GM18502 (cell line): Measurements from ENCODE around the gene SNRPB.
"Not testable (repeated sequence)": the region's sequence is repeated elsewhere in the genome, so short reads cannot be mapped to it uniquely, and the experiment has no call there.

ENCODE experiments used
- ATAC-seq: cut with Tn5 transposase; IDR thresholded peaks from one replicate; pipeline ENCODE4 v1.9.1; 2021; ENCODE audit warnings: mild to moderate bottlenecking; ENCODE audit not compliant: unreplicated experiment, poor library complexity

The SNRPB gene

DNA sequence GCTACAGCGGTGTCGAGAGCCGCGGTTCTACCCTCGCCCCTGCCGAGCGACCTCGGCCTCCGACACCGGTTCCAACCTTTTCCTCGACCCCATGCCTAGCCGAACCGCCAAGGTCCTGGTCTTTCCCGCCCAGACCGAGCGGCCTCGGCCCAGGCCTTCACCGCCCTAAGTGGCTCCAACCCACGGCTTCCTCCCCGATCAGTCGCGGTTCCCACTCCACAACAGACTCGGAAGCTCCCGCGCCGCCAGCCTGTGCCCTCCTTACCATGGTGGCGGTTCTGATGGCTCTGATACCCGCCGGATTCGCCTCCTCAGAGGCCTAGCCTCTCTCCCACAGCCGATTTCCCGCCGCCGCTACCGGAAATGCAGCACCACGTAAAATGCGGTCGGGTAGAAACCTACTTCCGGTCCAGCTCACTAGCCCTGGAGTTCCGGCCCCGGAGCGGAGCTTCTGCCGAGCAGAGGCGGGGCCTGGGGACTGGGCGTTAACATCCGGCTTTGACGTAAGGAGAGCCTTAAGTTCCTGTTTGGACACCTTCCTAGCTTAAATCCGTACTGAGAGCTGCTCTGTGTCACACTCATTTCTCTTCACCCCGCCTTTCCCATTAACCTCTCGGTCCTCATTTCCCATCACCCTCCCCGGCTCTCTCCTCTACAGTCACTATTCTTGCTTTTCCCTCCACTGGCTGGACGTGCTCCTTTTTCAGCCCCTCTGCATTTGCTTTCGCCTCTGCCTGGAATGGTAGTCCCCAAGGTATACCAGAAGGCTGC lies at the start of gene SNRPB:
TSS of gene SNRPB (minus strand) at position 367 of the 771 bp plus-strand sequence. CDS start at position 268, 99 bp downstream.
- ATAC-seq = peak; percentile 96

DNA sequence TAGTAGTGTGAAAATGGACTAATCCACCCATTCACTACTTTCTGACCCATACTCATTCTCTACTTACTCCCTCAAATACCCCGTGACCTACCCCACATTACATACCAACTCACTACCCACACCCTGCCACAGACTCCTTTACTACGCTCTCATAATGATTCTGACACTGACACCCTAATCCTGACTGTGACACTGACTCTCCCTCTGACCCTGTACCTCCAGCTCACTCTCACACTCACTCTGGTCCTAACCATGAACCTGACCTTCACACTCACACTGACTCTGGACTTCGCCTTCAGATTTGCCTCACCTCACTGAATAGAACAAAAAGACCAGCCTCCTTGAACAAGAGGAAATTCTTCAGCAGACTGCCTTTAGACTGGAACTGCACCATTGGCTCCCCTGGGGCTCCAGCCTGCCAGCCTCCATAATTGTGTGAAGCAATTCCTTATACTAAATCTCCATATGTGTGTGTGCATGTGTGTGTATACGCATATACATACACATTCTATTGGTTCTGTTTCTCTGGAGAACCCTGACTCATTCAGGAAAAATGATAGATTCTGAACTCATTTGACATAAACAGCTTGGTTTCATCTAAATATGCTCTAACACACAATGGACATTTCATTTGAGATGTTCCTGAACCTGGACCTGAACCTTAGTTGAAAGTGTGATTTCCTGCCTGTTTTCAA lies 48.7 kb upstream of the SNRPB start:
- ATAC-seq = no peak

DNA sequence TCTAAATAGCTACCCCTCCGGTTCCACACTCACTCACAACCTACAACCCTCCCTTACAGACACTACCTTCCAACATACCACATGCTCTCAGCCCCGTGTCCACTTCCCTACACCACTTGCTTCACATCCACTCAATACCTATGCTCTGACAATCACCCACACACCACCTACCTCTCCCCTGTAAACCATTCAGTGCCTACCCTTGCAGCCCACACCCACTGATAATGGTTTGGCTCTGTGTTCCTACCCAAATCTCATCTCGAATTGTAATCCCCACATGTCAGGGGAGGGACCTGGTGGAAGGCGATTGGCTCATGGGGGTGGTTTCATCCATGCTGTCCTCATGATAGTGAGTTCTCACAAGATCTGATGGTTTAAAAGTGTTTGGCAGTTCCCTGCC lies 48.0 kb upstream of the SNRPB start:
- ATAC-seq = no peak

DNA sequence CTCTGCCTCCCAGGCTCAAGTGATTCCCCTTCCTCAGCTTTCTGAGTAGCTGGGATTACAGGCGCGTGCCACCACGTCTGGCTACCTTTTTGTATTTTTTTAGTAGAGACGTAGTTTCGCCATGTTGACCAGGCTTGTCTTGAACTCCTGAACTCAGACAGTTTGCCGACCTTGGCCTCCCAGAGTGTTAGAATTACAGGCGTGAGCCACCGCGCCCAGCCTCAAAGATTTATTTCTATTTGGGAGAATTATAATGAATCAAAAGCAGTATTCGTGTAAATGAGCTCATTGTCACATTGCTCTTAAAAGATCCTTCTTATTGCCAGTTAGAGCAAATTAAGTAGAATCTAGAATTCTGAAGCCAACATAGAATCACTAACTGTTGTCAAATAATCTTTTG lies 47.5 kb upstream of the SNRPB start:
- ATAC-seq = no peak

DNA sequence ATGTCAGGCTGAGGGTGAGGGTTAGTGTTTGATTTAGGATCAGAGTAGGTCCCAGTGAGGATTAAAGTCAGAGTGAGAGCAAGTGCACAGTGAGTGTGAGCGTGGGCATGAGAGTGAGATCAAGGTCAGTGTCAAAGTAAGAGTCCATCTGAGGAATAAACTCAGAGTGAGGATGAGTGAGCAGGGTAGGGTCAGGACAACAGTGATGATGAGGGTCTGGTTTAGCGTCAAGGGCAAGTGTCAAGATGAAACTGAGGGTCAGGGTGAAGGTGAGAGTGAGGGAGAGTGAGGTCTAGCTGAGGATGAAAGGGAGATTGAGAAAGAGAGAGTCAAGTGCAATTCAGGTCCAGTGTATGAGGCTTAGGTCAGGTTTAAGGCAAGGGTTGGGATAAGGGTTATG lies 45.8 kb upstream of the SNRPB start:
- ATAC-seq = no peak

DNA sequence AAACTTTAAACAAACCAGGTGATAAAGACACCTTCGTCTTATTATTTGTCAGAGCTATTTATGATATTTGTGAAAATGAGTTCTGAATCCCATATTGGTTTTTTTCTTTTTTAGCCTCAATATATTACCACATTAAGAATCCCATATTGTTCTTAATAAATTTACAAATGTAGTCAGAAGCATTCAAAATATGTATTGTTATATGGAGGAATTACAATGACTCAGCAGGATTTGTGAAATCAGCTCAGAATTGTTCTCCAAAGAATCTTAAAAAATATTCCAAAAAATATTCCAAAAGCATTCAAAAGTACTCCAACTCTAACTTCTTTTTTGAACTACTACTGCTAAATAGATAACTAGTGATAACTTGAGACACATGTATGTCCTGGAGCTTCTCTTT lies 44.6 kb upstream of the SNRPB start:
- ATAC-seq = no peak

DNA sequence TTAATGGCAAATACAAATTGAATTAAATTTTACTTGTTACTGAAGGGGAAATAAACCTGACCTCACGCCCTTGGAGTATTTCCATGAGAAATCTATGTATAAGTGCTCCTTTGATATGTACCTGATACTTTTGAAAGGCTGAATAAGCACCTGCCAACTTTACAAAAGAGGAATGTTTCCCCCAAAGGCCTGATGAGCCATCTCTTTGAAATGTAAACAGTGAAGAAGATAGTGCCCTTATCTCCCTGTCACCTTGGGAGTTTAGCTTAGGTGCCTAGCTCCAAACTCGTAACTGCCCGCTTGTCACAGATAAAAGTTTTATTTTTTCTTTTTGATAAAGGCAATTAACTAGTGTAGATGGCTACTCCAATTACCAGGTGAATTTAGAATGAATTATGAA lies 39.2 kb upstream of the SNRPB start:
- no peak for ATAC-seq

DNA sequence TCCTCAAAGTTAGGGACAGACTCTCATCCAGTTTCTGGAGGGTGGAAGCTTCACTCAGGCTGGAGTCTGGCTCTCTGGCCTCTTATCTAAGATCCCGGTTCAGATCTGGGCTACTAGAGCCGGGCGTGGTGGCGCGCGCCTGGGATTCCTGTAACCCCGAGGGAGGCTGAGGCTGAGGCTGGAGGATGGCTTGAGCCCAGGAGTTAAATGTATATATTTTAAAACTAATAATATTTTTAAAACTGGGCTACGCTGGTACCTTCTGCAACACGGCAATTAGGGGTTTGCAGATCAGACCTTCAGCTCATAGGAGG lies 38.8 kb upstream of the SNRPB start:
- no peak for ATAC-seq

DNA sequence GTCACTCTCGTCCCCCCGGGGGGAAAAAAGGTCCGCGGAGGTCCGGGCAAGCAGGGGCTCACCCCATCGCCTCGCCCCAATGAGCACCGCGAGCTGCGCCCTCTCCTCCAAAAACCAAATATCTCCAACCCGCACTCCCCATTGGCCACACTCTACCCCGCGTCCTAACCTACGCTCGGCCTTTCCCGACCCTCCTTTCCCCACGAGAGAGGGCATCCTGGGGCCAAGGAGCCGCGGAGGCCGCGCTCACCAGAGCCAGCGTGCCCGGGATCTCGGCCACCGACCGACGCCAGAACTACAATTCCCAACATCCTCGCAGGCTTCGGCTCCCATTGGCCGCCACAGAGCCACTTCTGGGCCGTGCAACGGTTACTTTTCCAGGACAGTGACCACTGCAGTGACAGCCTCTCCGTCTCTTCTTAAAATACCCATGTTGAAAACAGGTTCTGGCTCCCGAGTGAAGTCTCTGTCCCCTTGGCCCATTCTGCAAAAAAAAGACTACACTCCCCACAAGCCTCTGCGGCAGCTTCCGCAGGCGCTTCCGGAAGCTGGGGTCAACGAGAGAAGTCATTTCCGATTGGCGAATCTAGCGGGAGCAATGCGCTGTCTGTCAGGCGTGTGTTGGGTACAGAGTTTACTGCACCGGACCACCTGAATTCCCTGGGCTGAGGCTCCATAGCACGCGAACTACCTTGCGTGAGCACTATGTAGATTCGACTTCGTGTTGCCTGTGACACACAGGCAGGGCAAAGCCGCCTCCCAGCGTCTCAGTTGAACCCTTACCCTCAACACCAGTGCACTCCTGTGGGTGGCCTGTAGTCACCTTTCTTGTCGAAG lies 38.3 kb upstream of the SNRPB start, which contains the start of gene ZNF343:
TSS of gene ZNF343 (minus strand) at position 285 of the 837 bp plus-strand sequence. CDS start 15,020 bp downstream, outside the sequence.
- ATAC-seq = peak; percentile 95

DNA sequence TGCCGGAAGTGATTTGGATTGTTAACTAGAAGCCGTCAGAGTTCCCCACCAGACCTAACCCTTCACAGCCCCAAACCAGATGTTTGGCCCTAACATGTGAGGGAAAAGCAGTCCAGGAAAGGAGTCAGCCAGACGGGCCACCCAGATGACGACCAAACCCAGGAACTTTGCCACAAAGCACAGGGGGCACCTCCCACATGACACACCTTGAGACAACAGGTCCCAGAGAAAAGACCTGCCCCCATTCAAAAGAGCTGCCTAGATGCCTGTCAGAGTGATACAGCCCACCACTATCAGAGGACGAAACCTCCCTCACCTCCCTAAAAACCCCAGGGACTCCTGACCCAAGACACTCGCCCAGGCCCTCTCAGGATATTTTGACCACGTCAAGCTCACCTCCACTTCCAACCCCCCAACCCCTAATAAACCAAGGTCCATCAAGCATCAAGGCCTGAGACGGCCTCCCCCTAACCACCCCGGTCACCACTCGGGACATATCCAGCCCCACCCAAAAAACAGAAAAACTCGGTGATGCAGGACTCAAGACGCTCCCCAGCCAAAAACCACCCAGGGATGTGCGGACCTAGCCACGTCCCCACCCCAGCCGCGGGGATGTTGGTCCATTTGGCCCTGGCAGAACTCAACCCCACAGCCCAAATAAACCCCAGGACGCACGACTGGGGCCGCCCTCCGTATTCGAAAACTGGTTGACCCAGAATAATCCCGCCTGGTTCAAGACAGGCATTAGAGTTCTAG lies 37.5 kb upstream of the SNRPB start:
- peak; percentile 11 for ATAC-seq

DNA sequence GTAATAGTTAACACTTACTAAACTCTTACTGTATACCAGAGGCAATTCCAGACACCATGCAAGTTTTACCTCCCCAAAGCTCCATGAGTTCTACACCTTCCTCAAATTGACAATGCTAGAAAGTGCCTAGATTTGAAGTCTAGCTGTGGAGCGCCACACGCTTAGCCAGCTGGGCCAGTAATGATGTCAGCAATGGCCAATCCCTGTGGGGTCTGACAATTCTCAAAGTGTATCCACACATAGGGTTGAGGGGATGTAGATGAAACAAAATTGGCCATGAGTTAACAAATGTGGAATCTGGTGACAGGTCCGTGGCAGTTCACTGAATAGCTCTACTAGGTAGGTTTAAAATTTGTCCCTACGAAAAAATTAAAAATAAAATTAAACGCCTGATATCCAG lies 36.9 kb upstream of the SNRPB start:
- no peak for ATAC-seq

DNA sequence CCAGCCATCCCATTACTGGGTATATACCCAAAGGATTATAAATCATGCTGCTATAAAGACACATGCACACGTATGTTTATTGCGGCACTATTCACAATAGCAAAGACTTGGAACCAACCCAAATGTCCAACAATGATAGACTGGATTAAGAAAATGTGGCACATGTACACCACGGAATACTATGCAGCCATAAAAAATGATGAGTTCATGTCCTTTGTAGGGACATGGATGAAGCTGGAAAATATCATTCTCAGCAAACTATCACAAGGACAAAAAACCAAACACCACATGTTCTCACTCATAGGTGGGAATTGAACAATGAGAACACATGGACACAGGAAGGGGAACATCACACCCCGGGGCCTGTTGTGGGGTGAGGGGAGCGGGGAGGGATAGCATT lies 35.8 kb upstream of the SNRPB start:
- not testable (repeated sequence) for ATAC-seq

DNA sequence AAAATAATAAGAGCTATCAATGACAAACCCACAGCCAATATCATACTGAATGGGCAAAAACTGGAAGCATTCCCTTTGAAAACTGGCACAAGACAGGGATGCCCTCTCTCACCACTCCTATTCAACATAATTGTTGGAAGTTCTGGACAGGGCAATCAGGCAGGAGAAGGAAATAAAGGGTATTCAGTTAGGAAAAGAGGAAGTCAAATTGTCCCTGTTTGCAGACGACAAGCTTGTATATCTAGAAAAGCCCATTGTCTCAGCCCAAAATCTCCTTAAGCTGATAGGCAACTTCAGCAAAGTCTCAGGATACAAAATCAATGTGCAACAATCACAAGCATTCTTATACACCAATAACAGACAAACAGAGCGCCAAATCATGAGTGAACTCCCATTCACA lies 34.2 kb upstream of the SNRPB start:
- ATAC-seq = not testable (repeated sequence)

DNA sequence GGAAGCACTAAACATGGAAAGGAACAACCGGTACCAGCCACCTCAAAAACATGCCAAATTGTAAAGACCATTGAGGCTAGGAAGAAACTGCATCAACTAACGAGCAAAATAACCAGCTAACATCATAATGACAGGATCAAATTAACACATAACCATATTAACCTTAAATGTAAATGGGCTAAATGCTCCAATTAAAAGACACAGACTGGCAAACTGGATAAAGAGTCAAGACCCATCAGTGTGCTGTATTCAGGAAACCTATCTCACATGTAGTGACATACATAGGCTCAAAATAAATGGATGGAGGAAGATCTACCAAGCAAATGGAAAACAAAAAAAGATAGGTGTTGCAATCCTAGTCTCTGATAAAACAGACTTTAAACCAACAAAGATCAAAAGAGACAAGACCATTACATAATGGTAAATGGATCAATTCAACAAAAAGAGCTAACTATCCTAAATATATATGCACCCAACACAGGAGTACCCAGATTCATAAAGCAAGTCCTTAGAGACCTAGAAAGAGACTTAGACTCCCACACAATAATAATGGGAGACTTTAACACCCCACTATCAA lies 32.3 kb upstream of the SNRPB start:
- ATAC-seq = not testable (repeated sequence)

DNA sequence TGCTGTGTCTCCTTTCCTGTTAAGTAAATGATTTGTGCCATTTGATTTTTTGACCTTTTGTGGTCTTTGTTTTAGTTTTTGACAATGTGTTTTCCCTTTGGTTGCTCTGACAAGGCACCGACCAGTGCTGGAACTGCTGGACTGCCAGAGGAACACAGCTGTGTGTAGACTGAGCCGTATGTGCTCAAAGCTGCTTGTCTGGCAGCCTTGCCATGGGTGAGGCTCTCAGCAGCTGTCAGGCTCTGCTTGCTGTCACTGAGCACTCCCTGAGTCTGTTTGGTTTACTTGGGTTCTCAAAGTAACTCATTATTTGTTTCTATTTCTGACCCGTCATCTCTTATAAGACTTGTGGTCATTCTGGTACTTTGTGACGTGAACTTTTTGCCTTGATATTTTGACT lies 15.1 kb upstream of the SNRPB start:
- no peak for ATAC-seq

DNA sequence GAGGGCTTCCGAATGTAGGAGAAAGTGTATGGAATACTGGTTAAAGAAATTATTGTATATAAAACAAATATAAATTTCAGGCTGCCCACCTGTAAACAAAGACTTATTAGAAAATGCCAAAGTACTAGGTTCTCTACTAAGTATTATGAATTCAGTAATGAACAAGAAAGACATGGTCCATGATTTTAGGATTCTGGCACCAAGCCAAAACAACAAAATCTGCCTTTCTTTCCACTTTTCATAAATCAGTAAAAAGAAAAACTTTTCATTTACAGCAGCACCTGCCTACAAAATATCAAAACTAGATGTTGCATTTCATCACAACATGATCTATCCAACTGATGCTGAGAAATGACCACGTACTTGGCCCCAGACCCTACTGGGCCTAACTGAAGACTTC lies 14.5 kb upstream of the SNRPB start:
- no peak for ATAC-seq

DNA sequence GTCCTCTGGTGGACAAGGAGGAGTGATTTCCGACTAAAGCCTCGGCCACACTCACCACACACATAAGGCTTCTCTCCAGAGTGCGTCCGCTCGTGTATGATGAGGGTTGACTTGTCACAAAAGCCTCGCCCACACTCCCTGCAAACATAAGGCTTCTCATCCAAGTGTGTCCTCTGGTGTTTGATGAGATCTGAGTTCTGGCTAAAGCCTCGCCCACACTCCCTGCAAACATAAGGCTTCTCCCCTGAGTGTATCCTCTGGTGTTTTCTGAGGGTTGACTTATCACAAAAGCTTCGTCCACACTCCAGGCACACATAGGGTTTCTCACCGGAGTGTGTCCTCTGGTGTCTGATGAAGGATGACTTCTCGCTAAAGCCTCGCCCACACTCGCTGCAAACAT lies 12.9 kb upstream of the SNRPB start:
- no peak for ATAC-seq

DNA sequence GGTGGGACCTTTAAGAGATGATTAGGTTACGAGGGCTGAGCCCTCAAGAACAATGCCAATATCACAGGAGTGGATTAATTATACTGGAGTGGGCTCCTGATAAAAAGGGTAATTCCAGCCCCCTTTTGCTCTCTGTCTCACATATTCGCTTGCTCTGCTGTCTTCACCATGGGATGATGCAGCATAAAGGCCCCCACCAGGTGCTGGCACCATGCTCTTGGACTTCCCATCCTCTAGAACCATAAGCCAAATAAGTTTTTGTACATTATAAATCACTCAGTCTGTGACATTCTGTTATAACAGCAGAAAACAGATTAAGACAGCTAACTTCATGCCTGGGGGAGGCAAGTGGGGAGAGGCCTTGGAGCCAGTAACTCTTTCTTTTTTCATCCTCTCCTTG lies 9.8 kb upstream of the SNRPB start:
- ATAC-seq = no peak

DNA sequence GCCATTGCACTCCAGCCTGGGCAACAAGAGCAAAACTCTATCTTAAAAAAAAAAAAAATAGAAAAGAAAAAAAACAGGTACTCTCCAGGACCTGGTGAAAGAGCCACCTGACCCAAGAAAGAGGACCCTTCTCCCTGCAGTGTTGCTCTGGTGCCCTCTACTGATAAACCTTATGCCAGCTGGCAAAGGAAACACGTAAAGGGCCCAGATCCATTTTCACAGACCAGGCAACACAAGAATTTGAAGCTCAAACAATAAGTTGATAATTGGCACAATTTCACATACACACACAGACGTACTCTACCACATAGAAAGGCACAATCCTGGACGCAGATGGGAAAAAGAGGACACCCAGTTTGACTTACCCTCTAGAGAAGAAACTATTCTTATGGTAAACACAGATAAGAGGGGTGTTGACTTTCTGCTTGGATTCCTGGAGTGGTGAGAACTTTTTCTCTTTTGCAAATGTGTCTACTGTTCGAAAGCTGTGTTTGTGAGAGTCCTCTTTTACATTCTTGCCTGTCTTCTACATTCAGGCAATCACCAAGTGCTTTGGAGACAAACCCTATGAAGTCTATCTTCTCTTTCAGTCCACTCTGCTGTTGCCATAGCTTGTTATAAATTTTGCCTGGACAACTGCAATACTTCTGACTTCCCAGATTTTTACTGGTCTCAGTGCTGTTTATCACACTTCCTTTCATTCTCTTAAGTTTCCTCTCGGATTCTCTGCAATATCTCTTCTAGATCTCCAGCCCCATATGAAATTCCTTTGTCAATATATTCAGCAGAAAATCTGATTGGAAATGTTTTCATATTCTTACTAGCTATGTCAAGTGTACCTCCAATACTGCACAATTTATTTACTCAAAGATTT lies 6.4 kb upstream of the SNRPB start:
- ATAC-seq = no peak
